Measurements from ENCODE around the gene TMC5. TPM values are rescaled to one million over a fixed set of nuclear protein-coding genes. Genes with fewer than 3 reads are reported as not detected.

Gene TMC5
- total RNA-seq, 4 donors from 2014 or later = 1.1 to 2.0 (median 1.7) TPM

GRCh38 chr16:19524616-19525384, 107.1 kb downstream of the TMC5 start:
- peaks cover 45% of the 10 kb centered on the region for H3K4me1 ChIP-seq

GRCh38 chr16:19525385-19525723, 107.7 kb downstream of the TMC5 start:
- peak overlapping the region; percentile 87 for H3K4me3 ChIP-seq
- DNase-seq (ENCODE audit: low spot score in 2 of 2) = no peak
- peaks cover 12% of the 10 kb centered on the region for H3K36me3 ChIP-seq
- peaks cover 39% of the 10 kb centered on the region for H3K4me1 ChIP-seq
- 71% methylated on average over 2 of the region's 2 CpGs for WGBS
- TF ChIP-seq CTCF (IDR thresholded peaks at IDR 0.05) (no peak), POLR2A (IDR thresholded peaks at IDR 0.05) (no peak), EP300 (IDR thresholded peaks at IDR 0.05) (no peak), POLR2AphosphoS5 (IDR thresholded peaks at IDR 0.05) (no peak)
- H3K27ac ChIP-seq = no peak overlapping the region
- no peaks in the 10 kb centered on the region for H3K27me3 ChIP-seq
- H3K9me3 ChIP-seq = no peaks in the 10 kb centered on the region

More at GRCh38 chr16:19524616-19525384, 107.1 kb downstream of the TMC5 start:
- H3K27me3 ChIP-seq = no peaks in the 10 kb centered on the region
- TF ChIP-seq POLR2A (IDR thresholded peaks at IDR 0.05) = no peak
- TF ChIP-seq EP300 (IDR thresholded peaks at IDR 0.05) = no peak
- TF ChIP-seq CTCF (IDR thresholded peaks at IDR 0.05) = no peak
- TF ChIP-seq POLR2AphosphoS5 (IDR thresholded peaks at IDR 0.05) = no peak
- peaks cover 12% of the 10 kb centered on the region for H3K36me3 ChIP-seq
- WGBS = 6% methylated on average over 19 of the region's 19 CpGs
- H3K27ac ChIP-seq = peak overlapping the region; percentile 58
- peak overlapping the region; percentile 87 for H3K4me3 ChIP-seq
- no peak for DNase-seq (ENCODE audit: low spot score in 2 of 2)
- H3K9me3 ChIP-seq = no peaks in the 10 kb centered on the region

- H3K27me3 ChIP-seq = no peaks in the 10 kb centered on the region
- peaks cover 12% of the 10 kb centered on the region for H3K36me3 ChIP-seq
- no peaks in the 10 kb centered on the region for H3K9me3 ChIP-seq
- H3K27ac ChIP-seq = no peak overlapping the region
- TF ChIP-seq CTCF (IDR thresholded peaks at IDR 0.05) (no peak), POLR2A (IDR thresholded peaks at IDR 0.05) (no peak), POLR2AphosphoS5 (IDR thresholded peaks at IDR 0.05) (no peak), EP300 (IDR thresholded peaks at IDR 0.05) (no peak)
- no peak overlapping the region for H3K4me3 ChIP-seq
- DNase-seq (ENCODE audit: low spot score in 2 of 2) = no peak
- peaks cover 30% of the 10 kb centered on the region for H3K4me1 ChIP-seq
- 71% methylated on average over 1 of the region's 1 CpG for WGBS
Observed at GRCh38 chr16:19527161-19527560, 109.5 kb downstream of the TMC5 start.

DNA sequence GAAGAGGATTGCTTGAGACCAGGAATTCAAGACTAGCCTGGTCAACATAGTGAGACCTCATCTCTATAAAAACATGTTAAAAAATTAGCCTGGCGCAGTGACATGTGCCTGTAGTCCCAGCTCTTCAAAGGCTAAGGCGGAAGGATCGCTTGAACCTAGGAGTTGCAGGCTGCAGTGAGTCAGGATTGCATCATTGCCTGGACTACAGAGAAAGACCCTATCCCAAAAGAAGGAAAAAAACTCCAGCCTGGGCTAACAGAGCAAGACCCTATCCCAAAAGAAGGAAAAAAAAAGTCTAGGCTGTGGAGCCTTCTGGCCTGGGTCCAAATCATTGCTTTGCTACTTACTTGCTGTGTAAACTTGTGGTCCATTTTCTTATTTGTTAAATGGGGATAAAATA, 111.0 kb downstream of the TMC5 start:
- DNase-seq (ENCODE audit: low spot score in 2 of 2) = no peak
- H3K27me3 ChIP-seq = no peaks in the 10 kb centered on the region
- peaks cover 17% of the 10 kb centered on the region for H3K36me3 ChIP-seq
- H3K4me3 ChIP-seq = no peak overlapping the region
- H3K9me3 ChIP-seq = no peaks in the 10 kb centered on the region
- WGBS = 93% methylated on average over 3 of the region's 3 CpGs
- TF ChIP-seq EP300 (IDR thresholded peaks at IDR 0.05) (no peak), CTCF (IDR thresholded peaks at IDR 0.05) (no peak), POLR2A (IDR thresholded peaks at IDR 0.05) (no peak), POLR2AphosphoS5 (IDR thresholded peaks at IDR 0.05) (no peak)
- H3K27ac ChIP-seq = no peak overlapping the region
- peaks cover 18% of the 10 kb centered on the region for H3K4me1 ChIP-seq

- no peak overlapping the region for H3K4me3 ChIP-seq
- no peaks in the 10 kb centered on the region for H3K9me3 ChIP-seq
- H3K4me1 ChIP-seq = no peaks in the 10 kb centered on the region
- no peak for DNase-seq (ENCODE audit: low spot score in 2 of 2)
- TF ChIP-seq POLR2A (IDR thresholded peaks at IDR 0.05) = no peak
- TF ChIP-seq EP300 (IDR thresholded peaks at IDR 0.05) = no peak
- no peak for TF ChIP-seq POLR2AphosphoS5 (IDR thresholded peaks at IDR 0.05)
- no peak for TF ChIP-seq CTCF (IDR thresholded peaks at IDR 0.05)
- H3K27me3 ChIP-seq = no peaks in the 10 kb centered on the region
- no peak overlapping the region for H3K27ac ChIP-seq
- 92% methylated on average over 1 of the region's 1 CpG for WGBS
- H3K36me3 ChIP-seq = peaks cover 27% of the 10 kb centered on the region
Observed at GRCh38 chr16:19532601-19533000, 114.9 kb downstream of the TMC5 start.
